ENCODE results near the gene CORO1A.
"Not testable (repeated sequence)": the region's sequence is repeated elsewhere in the genome, so short reads cannot be mapped to it uniquely, and the experiment has no call there.

The CORO1A gene

DNA sequence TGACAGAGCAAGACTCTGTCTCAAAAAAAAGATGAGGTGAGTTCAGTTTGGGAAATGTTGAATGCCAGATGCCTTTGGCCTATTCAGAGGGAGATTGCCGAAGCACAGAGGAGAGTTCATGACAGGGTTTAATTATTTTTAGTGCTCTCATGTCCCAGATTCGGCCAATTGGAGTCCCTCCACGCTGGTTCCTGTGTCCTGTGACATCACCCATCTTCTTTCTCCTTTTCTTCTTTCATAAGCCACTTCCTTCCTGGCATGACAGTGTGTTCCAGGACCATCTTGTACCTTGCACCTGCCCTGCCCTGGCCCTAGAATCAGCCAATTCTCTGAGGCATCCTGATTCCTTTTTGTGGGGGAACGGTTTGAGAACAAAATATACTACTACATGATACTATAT lies 28.0 kb downstream of the CORO1A start:
- FAIRE-seq; DNase-seq (ENCODE audit: insufficient read length, low spot score): not testable (repeated sequence)

DNA sequence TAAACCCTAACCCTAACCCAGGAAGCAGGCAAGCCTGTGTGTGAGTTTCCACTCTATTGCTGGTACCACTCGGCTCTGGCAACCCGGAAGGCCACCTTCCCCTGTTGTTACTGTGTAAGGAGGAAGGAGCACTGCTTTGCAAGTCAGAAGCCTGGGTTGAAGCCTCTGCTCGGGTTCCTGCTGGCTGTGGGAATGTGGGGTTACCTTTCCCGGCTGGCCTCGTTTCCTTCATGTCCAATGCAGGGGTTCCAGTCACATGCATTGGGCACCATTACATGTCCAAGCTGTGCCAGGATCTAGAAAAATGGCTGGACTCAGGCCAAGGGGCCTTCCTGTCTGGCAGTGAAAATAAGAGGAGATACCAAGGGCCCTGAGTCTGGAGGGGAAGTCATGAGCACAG lies 33.7 kb downstream of the CORO1A start:
- not testable (repeated sequence) for FAIRE-seq; DNase-seq (ENCODE audit: insufficient read length, low spot score)

All from H54 (cell line).